Mammary microvascular endothelial cell (primary cell): Measurements from ENCODE around the gene TNFRSF1B. TPM values are rescaled to one million over a fixed set of nuclear protein-coding genes. Genes with fewer than 3 reads are reported as not detected.

Experiments
- total RNA-seq: library from RNA; depleted of rRNA; stranded (reverse); fragments of >200 nt; gene quantifications from 2 replicates; pipeline ENCODE4 v1.2.3, GENCODE V29; 2015

TNFRSF1B gene
- 22.3 and 36.9 TPM in 2 replicates for total RNA-seq

GRCh38 chr1:12166834-12167492 is at the start of gene TNFRSF1B:
TSS of gene TNFRSF1B (plus strand) at chr1:12166991. CDS start at chr1:12167092, 101 bp downstream.

GRCh38 chr1:12229835-12230548 is 63.2 kb downstream of the TNFRSF1B start, which contains the start of gene VPS13D:
TSS of gene VPS13D (plus strand) at chr1:12230030. CDS start at chr1:12234267, 4,237 bp downstream.

Other genes starting within 250 kb of the TNFRSF1B start
- gene KIAA2013, start 240.6 kb upstream of the TNFRSF1B start, total RNA-seq: 93.5 and 106 TPM in 2 replicates
- gene PLOD1, start 232.3 kb upstream of the TNFRSF1B start, total RNA-seq: 263 and 339 TPM in 2 replicates
- 84.5 and 86.3 TPM in 2 replicates for gene MFN2, start 186.5 kb upstream of the TNFRSF1B start, total RNA-seq
- 27.0 and 29.6 TPM in 2 replicates for gene MIIP, start 147.5 kb upstream of the TNFRSF1B start, total RNA-seq
- not detected in 2 replicates for gene TNFRSF8, start 103.7 kb upstream of the TNFRSF1B start, total RNA-seq
- gene VPS13D, start 63.0 kb downstream of the TNFRSF1B start, total RNA-seq: 20.7 and 24.4 TPM in 2 replicates